CD4-positive, alpha-beta T cell (primary cell): ENCODE results near the gene ADAMTS17. TPM values are rescaled to one million over a fixed set of nuclear protein-coding genes. Genes with fewer than 3 reads are reported as not detected.

Experiments
- ATAC-seq: fragments of 200-7000 bp; cut with Tn5 transposase; one replicate; pipeline ENCODE4 v1.10.0; 2022; ENCODE audit warnings: mild to moderate bottlenecking; ENCODE audit not compliant: poor library complexity
- CTCF ChIA-PET: fragments of 350-600 bp; sonication (Branson Sonifier 250); formaldehyde crosslinking; loops from one replicate; lab custom pipeline; 2021; ENCODE audit warnings: antibody characterized with exemption, inconsistent platforms; lab: Charles Lee
- POLR2A ChIA-PET: fragments of 350-600 bp; sonication (Branson Sonifier 250); formaldehyde crosslinking; loops from one replicate; lab custom pipeline; 2021; ENCODE audit warnings: antibody characterized with exemption, inconsistent platforms; lab: Charles Lee
- DNase-seq, 14 experiments: peaks; one replicate each; pipeline ENCODE4 v3.0.0-alpha.2; 2013 to 2020; ENCODE audit warnings: mixed read lengths in 2 of 14
- H3K27ac ChIP-seq, 2 donors: one replicate each; pipeline versions ENCODE4 v1.5.1 to v1.7.0; 2013; ENCODE audit warnings: low read length in 2 of 2, low read depth in 1 of 2, mild to moderate bottlenecking in 1 of 2
- H3K27me3 ChIP-seq, 2 experiments: 1 replicate in 1 of 2; 2 replicates in 1 of 2; pipeline versions ENCODE4 v1.6.1 to v1.7.0; 2013; ENCODE audit warnings: low read length in 2 of 2, control low read depth in 1 of 2, mild to moderate bottlenecking in 1 of 2, moderate library complexity in 1 of 2; ENCODE audit not compliant: insufficient read depth in 2 of 2, control insufficient read depth in 1 of 2
- H3K36me3 ChIP-seq: one replicate; pipeline ENCODE4 v1.6.1; 2013; ENCODE audit warnings: low read length, control low read depth; ENCODE audit not compliant: insufficient read depth
- H3K4me1 ChIP-seq: one replicate; pipeline ENCODE4 v1.6.1; 2013; ENCODE audit warnings: low read length, control low read depth; ENCODE audit not compliant: insufficient read depth
- H3K4me3 ChIP-seq: one replicate; pipeline ENCODE4 v1.5.1; 2013; ENCODE audit warnings: mild to moderate bottlenecking, low read length, moderate library complexity
- H3K9me3 ChIP-seq, 2 experiments: 1 replicate in 1 of 2; 2 replicates in 1 of 2; pipeline versions ENCODE4 v1.6.1 to v1.7.0; 2013; ENCODE audit warnings: low read length in 2 of 2, mild to moderate bottlenecking in 2 of 2, control low read depth in 1 of 2, moderate library complexity in 1 of 2; ENCODE audit not compliant: control insufficient read depth in 1 of 2, insufficient read depth in 1 of 2
- H3K27ac Mint-ChIP-seq: one replicate; pipeline ENCODE4 v1.8.0; 2020; ENCODE audit warnings: mixed read lengths
- H3K27me3 Mint-ChIP-seq: one replicate; pipeline ENCODE4 v1.8.0; 2021; ENCODE audit warnings: mixed read lengths
- H3K36me3 Mint-ChIP-seq: one replicate; pipeline ENCODE4 v1.8.0; 2021; ENCODE audit warnings: low read depth, mixed read lengths
- H3K4me1 Mint-ChIP-seq: one replicate; pipeline ENCODE4 v1.8.0; 2021; ENCODE audit warnings: low read depth, mixed read lengths
- H3K4me3 Mint-ChIP-seq: one replicate; pipeline ENCODE4 v1.8.0; 2020; ENCODE audit warnings: mild to moderate bottlenecking, mixed read lengths
- H3K9me3 Mint-ChIP-seq: one replicate; pipeline ENCODE4 v1.8.0; 2020; ENCODE audit warnings: mixed read lengths
- intact Hi-C, 2 experiments: fragments of 100-400 bp; cut with DNase I in 1 of 2; cut with micrococcal nuclease in 1 of 2; formaldehyde crosslinking; loops; one replicate each; pipeline versions ENCODE4 v1.15.1 to v1.9.0; 2023 to 2025; cut with DNase I, micrococcal nuclease
- total RNA-seq, 174 experiments: library from RNA in 2 of 174; stranded (reverse) in 2 of 174; gene quantifications; one replicate each; pipeline ENCODE4 v1.2.3 and lab custom pipeline; 2021 to 2026
- TF ChIP-seq, protein P1 (sequence below): fragments of 200-600 bp; IDR thresholded peaks from one replicate; pipeline ENCODE4 v1.8.0; 2022; ENCODE audit warnings: antibody characterized with exemption, mild to moderate bottlenecking

The ADAMTS17 gene
- total RNA-seq, 2 experiments from 2014 or later = 9.9 to 13.2 TPM

DNA sequence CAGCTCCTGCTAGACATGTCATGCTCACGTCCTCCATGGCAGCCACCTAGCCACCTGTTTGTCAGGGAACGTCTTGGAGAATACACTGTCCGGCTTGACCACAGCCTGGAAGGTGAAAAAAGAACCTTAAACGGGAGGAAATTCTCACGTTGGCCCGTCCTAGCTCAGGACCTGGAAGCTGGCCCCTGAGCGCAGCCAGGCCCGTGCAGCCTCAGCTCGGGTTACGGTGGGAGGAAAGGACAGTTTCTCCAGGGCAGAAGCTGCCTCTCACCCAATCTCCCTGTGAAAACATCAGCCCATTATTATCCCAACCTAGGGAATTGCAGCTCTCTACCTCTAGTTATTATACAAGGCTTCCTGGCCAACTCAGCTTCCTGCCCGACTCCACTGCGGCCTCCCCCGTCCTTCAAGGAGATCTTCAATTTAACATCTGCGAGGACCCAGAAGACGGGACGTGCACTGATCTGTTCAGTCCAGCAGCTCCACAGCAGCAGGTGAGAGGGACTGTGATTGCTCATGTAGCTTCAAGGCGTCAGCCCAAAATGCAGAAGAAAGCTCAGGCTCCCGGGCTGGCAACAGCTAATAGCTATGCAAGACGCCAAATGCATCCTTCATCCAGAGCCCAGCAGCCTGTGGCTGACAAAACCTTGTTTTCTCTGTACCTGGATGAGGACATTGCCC is 84.7 kb downstream of the ADAMTS17 start:
- DNase-seq (no peak), ATAC-seq (no peak)
- no peak overlapping the region for H3K27ac Mint-ChIP-seq
- intact Hi-C loops = no loop called here
- H3K4me3 ChIP-seq = no peak overlapping the region
- no peak overlapping the region for H3K4me3 Mint-ChIP-seq
- no peaks in the 10 kb centered on the region for H3K27me3 Mint-ChIP-seq
- no peaks in the 10 kb centered on the region for H3K9me3 ChIP-seq
- no peaks in the 10 kb centered on the region for H3K9me3 Mint-ChIP-seq
- H3K4me1 Mint-ChIP-seq = no peaks in the 10 kb centered on the region
- no peak overlapping the region for H3K27ac ChIP-seq
- ChIA-PET CTCF (interaction anchor here (0.6 kb wide), 1 partner anchor 802 kb away, joined by 4 read pairs; no protein-coding TSS in a partner anchor), POLR2A (no interaction called here)
- H3K36me3 ChIP-seq = peaks cover 13% of the 10 kb centered on the region
- TF ChIP-seq, protein P1, sequence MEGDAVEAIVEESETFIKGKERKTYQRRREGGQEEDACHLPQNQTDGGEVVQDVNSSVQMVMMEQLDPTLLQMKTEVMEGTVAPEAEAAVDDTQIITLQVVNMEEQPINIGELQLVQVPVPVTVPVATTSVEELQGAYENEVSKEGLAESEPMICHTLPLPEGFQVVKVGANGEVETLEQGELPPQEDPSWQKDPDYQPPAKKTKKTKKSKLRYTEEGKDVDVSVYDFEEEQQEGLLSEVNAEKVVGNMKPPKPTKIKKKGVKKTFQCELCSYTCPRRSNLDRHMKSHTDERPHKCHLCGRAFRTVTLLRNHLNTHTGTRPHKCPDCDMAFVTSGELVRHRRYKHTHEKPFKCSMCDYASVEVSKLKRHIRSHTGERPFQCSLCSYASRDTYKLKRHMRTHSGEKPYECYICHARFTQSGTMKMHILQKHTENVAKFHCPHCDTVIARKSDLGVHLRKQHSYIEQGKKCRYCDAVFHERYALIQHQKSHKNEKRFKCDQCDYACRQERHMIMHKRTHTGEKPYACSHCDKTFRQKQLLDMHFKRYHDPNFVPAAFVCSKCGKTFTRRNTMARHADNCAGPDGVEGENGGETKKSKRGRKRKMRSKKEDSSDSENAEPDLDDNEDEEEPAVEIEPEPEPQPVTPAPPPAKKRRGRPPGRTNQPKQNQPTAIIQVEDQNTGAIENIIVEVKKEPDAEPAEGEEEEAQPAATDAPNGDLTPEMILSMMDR = no peak
- H3K36me3 Mint-ChIP-seq = peaks cover 16% of the 10 kb centered on the region
- H3K27me3 ChIP-seq = no peaks in the 10 kb centered on the region
- H3K4me1 ChIP-seq = no peaks in the 10 kb centered on the region

DNA sequence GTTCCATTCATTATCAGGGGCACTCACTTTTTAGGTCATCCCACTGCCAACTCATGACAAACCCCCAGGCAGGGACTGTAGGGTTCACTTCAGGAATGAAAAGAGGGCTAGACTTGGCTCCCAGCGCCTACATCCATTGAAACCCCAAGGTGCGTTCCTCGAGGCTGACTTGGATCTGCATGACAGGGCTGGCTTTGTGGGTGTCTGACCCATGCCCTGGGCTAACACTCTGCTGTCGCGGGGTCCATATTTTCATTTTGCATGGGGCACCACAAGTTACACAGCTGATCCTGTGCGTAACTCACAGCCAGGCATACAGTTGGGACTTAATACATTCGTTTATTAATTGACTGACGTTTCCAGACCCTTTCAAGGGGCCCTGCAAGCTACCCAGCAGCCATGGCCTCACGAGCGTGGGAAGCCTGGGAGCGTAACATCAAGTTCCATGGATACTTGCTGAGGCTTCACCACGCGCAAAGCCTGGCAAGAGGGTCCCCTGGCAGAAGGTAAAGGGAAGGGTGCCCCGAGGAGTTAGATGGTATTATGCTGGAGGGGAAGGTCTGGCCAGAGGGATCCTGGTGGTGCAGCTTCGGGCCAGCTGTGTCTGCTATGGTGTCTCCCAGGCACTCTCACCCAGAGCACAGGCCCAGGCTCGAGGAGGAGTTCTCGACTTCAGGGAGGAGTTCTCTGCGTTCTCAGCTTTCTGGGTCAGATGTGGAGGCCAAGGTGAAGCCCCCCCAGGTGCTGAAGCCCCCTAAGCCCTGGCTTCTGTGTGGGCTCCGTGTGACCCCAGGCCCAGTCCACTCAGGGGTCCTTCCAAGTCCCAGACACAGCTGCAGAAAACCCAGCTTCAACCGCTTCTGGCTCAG is 85.4 kb downstream of the ADAMTS17 start:
- H3K9me3 ChIP-seq = no peaks in the 10 kb centered on the region
- H3K27me3 ChIP-seq = no peaks in the 10 kb centered on the region
- peaks cover 13% of the 10 kb centered on the region for H3K36me3 Mint-ChIP-seq
- no peaks in the 10 kb centered on the region for H3K9me3 Mint-ChIP-seq
- CTCF ChIA-PET = interaction anchor here (0.6 kb wide), 1 partner anchor 801 kb away, joined by 4 read pairs; no protein-coding TSS in a partner anchor
- TF ChIP-seq, protein P1 = no peak
- no peak overlapping the region for H3K4me3 ChIP-seq
- no peak overlapping the region for H3K27ac ChIP-seq
- H3K4me1 Mint-ChIP-seq = no peaks in the 10 kb centered on the region
- no peaks in the 10 kb centered on the region for H3K4me1 ChIP-seq
- POLR2A ChIA-PET = no interaction called here
- no peak overlapping the region for H3K27ac Mint-ChIP-seq
- H3K27me3 Mint-ChIP-seq = no peaks in the 10 kb centered on the region
- H3K36me3 ChIP-seq = peaks cover 8% of the 10 kb centered on the region
- ATAC-seq (no peak), DNase-seq (no peak)
- intact Hi-C loops = no loop called here
- no peak overlapping the region for H3K4me3 Mint-ChIP-seq

DNA sequence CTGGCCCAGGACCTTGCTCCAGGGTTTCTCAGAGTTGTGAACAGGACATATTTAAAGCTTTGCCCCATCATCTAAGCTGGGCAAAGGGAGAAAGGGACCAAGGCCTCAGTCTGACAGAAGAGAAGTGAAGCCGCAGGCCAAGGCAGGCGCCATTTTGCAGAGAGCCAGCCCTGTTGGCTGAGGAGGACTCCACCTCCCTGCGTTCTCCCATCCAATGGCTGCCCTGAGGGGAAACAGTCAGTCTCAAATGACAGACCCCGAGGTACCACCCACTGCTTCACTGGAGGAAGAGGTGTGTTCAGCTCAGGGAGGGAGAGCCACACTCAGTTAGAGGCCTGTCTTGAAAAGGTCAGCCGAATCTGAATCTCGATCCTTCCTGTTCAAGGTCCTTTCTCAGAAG is 86.1 kb downstream of the ADAMTS17 start:
- Mint-ChIP-seq H3K27me3 (no peaks in the 10 kb centered on the region), H3K36me3 (peaks cover 6% of the 10 kb centered on the region), H3K4me3 (no peak overlapping the region), H3K27ac (no peak overlapping the region), H3K4me1 (no peaks in the 10 kb centered on the region), H3K9me3 (no peaks in the 10 kb centered on the region)
- intact Hi-C loops = no loop called here
- ChIA-PET CTCF (no interaction called here), POLR2A (no interaction called here)
- Histone ChIP-seq H3K27me3 (no peaks in the 10 kb centered on the region), H3K9me3 (no peaks in the 10 kb centered on the region), H3K4me1 (no peaks in the 10 kb centered on the region), H3K4me3 (no peak overlapping the region), H3K27ac (no peak overlapping the region), H3K36me3 (peaks cover 5% of the 10 kb centered on the region)
- DNase-seq (no peak), ATAC-seq (no peak)
- TF ChIP-seq, protein P1 = no peak
